Retinal pigment epithelial cell (primary cell): ENCODE data around the gene SNRNP48.

ENCODE experiments used
- DNase-seq: peaks from one replicate; pipeline ENCODE4 v3.0.0-alpha.2; 2010; ENCODE audit warnings: low read depth
- H3K4me3 ChIP-seq: 2 replicates; pipeline ENCODE4 v1.5.1; 2011; ENCODE audit warnings: mild to moderate bottlenecking, low read length, control low read depth, moderate library complexity
- TF ChIP-seq, protein P1 (sequence below): conservative IDR thresholded peaks from 2 replicates; pipeline ENCODE4 v1.5.1; 2011; ENCODE audit warnings: low read depth, low read length, control low read depth, inconsistent platforms

SNRNP48 gene

DNA sequence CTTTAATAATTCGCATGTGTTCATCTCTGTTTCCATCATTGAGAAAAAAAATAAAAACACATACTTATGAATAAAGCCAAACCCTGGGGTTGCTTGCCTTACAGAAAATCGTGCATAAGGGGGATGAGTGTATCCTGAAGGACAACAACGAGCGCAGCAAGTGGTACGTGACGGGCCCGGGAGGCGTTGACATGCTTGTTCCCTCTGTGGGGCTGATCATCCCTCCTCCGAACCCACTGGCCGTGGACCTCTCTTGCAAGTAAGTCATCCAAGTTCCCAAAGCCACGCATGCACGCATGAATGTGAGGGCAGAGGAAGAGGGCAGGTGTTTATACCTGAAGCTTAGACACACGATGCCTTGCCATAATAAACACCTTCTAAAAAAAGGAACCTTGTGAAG lies 20.9 kb upstream of the SNRNP48 start:
- no peak overlapping the region for H3K4me3 ChIP-seq
- TF ChIP-seq, protein P1, sequence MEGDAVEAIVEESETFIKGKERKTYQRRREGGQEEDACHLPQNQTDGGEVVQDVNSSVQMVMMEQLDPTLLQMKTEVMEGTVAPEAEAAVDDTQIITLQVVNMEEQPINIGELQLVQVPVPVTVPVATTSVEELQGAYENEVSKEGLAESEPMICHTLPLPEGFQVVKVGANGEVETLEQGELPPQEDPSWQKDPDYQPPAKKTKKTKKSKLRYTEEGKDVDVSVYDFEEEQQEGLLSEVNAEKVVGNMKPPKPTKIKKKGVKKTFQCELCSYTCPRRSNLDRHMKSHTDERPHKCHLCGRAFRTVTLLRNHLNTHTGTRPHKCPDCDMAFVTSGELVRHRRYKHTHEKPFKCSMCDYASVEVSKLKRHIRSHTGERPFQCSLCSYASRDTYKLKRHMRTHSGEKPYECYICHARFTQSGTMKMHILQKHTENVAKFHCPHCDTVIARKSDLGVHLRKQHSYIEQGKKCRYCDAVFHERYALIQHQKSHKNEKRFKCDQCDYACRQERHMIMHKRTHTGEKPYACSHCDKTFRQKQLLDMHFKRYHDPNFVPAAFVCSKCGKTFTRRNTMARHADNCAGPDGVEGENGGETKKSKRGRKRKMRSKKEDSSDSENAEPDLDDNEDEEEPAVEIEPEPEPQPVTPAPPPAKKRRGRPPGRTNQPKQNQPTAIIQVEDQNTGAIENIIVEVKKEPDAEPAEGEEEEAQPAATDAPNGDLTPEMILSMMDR: no peak
- no peak for DNase-seq

DNA sequence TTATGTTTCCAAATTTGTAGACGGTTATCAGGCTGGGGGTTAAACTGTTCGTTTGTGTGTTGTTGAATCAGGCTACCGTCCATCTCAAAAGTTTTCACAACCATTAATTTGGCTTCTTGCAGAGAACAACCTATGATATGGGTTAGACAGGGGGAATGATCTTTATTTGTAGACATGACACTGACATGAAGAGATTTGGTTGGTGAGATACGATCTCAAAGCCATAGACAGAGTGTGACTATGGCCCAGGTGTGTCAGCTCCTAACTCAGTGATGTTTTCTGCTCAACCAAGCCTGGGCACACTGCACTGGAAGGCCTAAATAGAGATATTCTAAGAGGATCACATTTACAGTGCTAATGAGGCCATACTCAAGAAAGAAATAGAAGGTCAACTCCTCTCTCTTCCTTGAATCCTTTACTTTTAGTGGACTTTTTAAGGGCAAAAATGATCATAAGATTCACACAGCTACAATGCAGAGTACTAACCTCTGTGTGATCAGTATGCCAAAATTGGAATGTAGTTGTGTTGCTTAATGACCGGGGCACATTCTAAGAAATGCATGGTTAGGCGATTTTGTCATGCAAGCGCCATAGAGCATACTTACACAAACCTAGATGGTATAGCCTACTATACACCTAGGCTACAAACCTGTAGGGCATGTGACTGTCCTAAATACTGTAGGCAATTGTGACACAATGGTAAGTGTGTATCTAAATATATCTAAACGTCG lies 17.6 kb upstream of the SNRNP48 start:
- no peak overlapping the region for H3K4me3 ChIP-seq
- TF ChIP-seq, protein P1: no peak
- no peak for DNase-seq

DNA sequence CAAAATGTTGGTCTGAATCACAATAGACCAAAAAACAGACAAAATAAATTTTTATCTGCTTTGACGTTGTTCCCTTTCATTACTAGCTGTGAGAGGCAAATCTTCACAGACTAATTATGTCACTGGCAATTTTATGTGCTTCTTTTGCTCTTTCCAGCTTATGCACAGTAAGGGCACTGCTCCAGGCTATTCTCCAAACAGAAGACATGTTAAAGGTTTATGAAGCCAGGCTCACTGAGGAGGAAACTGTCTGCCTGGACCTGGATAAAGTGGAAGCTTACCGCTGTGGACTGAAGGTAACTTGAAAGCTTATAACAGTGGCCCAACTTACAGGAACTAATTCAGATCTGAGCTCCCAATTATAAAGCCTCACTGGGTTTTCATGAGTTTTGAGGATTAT lies 15.5 kb upstream of the SNRNP48 start:
- H3K4me3 ChIP-seq: no peak overlapping the region
- DNase-seq: no peak
- TF ChIP-seq, protein P1: no peak

DNA sequence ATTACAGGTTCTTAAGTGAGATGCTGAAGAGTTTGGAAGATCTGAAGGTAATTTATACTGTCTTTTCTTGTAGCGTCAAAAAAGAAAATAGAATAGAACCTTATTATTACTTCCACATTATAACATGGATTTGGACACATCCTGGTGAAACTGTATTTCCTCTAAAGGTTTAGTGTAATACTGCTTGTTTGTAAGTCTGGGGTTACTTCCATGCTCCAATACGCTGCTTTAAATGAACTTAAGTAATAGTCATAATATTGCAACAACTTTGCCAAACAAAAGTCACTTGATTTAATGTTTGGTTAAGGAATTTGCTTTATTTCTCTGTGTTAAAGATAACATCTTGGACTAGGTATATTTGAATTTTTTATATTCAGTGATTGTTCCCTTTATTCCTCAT lies 11.5 kb upstream of the SNRNP48 start:
- DNase-seq: no peak
- TF ChIP-seq, protein P1: no peak
- no peak overlapping the region for H3K4me3 ChIP-seq

DNA sequence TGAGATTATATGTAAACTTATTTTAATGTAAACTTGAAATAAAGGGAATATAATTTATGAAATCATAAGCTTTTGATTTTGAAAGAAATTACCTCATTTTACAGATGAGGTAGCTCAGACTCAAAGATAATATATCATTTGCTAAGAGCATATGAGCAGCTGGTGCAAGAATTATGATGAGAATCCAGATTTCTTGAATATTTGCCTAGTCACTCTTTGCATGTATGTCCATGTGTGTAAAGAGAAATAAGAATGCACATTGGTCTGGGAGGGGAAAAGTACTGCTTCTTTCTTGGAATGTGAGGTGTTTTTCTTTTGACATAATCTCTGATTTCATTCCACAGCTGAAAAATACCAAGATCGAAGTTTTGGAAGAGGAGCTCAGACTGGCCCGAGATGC lies 11.1 kb upstream of the SNRNP48 start:
- DNase-seq: no peak
- TF ChIP-seq, protein P1: no peak

DNA sequence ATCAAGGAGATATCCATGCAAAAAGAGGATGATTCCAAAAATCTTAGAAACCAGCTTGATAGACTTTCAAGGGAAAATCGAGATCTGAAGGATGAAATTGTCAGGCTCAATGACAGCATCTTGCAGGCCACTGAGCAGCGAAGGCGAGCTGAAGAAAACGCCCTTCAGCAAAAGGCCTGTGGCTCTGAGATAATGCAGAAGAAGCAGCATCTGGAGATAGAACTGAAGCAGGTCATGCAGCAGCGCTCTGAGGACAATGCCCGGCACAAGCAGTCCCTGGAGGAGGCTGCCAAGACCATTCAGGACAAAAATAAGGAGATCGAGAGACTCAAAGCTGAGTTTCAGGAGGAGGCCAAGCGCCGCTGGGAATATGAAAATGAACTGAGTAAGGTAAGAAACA lies 10.1 kb upstream of the SNRNP48 start:
- DNase-seq: no peak
- TF ChIP-seq, protein P1: no peak
- H3K4me3 ChIP-seq: no peak overlapping the region

More for the DNA sequence above, 11.1 kb upstream of the SNRNP48 start:
- no peak overlapping the region for H3K4me3 ChIP-seq

DNA sequence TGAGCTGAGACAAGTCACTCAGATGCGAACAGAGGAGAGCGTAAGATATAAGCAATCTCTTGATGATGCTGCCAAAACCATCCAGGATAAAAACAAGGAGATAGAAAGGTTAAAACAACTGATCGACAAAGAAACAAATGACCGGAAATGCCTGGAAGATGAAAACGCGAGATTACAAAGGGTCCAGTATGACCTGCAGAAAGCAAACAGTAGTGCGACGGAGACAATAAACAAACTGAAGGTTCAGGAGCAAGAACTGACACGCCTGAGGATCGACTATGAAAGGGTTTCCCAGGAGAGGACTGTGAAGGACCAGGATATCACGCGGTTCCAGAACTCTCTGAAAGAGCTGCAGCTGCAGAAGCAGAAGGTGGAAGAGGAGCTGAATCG lies 9.5 kb upstream of the SNRNP48 start:
- DNase-seq: no peak
- TF ChIP-seq, protein P1: no peak

More for the DNA sequence above, 9.5 kb upstream of the SNRNP48 start:
- no peak overlapping the region for H3K4me3 ChIP-seq
